Muscle layer of colon (tissue), 2 donors: Measurements from ENCODE around the gene C17orf107.
"Not testable (repeated sequence)": the region's sequence is repeated elsewhere in the genome, so short reads cannot be mapped to it uniquely, and the experiment has no call there.

Experiments used
- H3K27ac ChIP-seq: one replicate; pipeline ENCODE4 v1.7.0; 2013; ENCODE audit warnings: low read depth, mild to moderate bottlenecking, low read length, moderate library complexity
- H3K27me3 ChIP-seq, 2 donors: one replicate each; pipeline ENCODE4 v1.7.0; 2013; ENCODE audit warnings: low read length in 2 of 2, mild to moderate bottlenecking in 2 of 2; ENCODE audit not compliant: insufficient read depth in 2 of 2, control insufficient read depth in 1 of 2
- H3K36me3 ChIP-seq: one replicate; pipeline ENCODE4 v1.7.0; 2013; ENCODE audit warnings: mild to moderate bottlenecking, low read length; ENCODE audit not compliant: insufficient read depth
- H3K4me1 ChIP-seq: one replicate; pipeline ENCODE4 v1.7.0; 2013; ENCODE audit warnings: mild to moderate bottlenecking, low read length; ENCODE audit not compliant: insufficient read depth
- H3K4me3 ChIP-seq, 2 donors: one replicate each; pipeline ENCODE4 v1.7.0; 2013; ENCODE audit warnings: low read length in 2 of 2, low read depth in 1 of 2, mild to moderate bottlenecking in 1 of 2, moderate library complexity in 1 of 2
- H3K9ac ChIP-seq: one replicate; pipeline ENCODE4 v1.7.0; 2013; ENCODE audit warnings: low read length
- H3K9me3 ChIP-seq: one replicate; pipeline ENCODE4 v1.7.0; 2013; ENCODE audit warnings: mild to moderate bottlenecking, low read length
- donor health status: abdominal sarcoma.
- donor health status: Adenocarcinoma of cecum.

C17orf107 gene

GRCh38 chr17:4926577-4927335, 27.4 kb downstream of the C17orf107 start:
- H3K36me3 ChIP-seq, H3K4me3 ChIP-seq, H3K9me3 ChIP-seq, H3K27ac ChIP-seq, H3K4me1 ChIP-seq, H3K9ac ChIP-seq, H3K27me3 ChIP-seq: not testable (repeated sequence)

GRCh38 chr17:4928881-4929280, 29.5 kb downstream of the C17orf107 start:
- peaks cover under 1% of the 10 kb centered on the region for H3K4me1 ChIP-seq
- no peaks in the 10 kb centered on the region for H3K36me3 ChIP-seq
- H3K27ac ChIP-seq: no peak overlapping the region
- no peaks in the 10 kb centered on the region for H3K9me3 ChIP-seq
- no peak overlapping the region for H3K9ac ChIP-seq
- no peaks in the 10 kb centered on the region for H3K27me3 ChIP-seq
- no peak overlapping the region for H3K4me3 ChIP-seq

GRCh38 chr17:4931963-4932362, 32.6 kb downstream of the C17orf107 start, which contains the start of gene GP1BA:
Gene GP1BA, plus strand, starts transcription at chr17:4932277. Its CDS starts 328 bp downstream, at chr17:4932605.
- H3K4me1 ChIP-seq: peaks cover 9% of the 10 kb centered on the region
- no peak within 1 kb of the TSS for H3K27ac ChIP-seq
- no peaks in the 10 kb centered on the region for H3K27me3 ChIP-seq
- H3K4me3 ChIP-seq: no peak within 1 kb of the TSS
- H3K9ac ChIP-seq: no peak within 1 kb of the TSS
- H3K9me3 ChIP-seq: no peaks in the 10 kb centered on the region
- peaks cover 12% of the 10 kb centered on the region for H3K36me3 ChIP-seq

GRCh38 chr17:4932756-4933155, 33.4 kb downstream of the C17orf107 start:
- H3K4me3 ChIP-seq: no peak overlapping the region
- peaks cover 9% of the 10 kb centered on the region for H3K4me1 ChIP-seq
- no peaks in the 10 kb centered on the region for H3K27me3 ChIP-seq
- H3K9me3 ChIP-seq: no peaks in the 10 kb centered on the region
- no peak overlapping the region for H3K27ac ChIP-seq
- peaks cover 18% of the 10 kb centered on the region for H3K36me3 ChIP-seq
- no peak overlapping the region for H3K9ac ChIP-seq

GRCh38 chr17:4933646-4934045, 34.3 kb downstream of the C17orf107 start:
- Histone ChIP-seq H3K9ac (no peak overlapping the region), H3K27ac (no peak overlapping the region)

GRCh38 chr17:4934173-4934979, 35.0 kb downstream of the C17orf107 start:
- Histone ChIP-seq H3K36me3 (peaks cover 30% of the 10 kb centered on the region), H3K9me3 (no peaks in the 10 kb centered on the region), H3K4me3 (peak overlapping the region in 1 of 2 donors; percentile 43), H3K9ac (no peak overlapping the region), H3K27ac (no peak overlapping the region), H3K4me1 (peaks cover 24% of the 10 kb centered on the region), H3K27me3 (no peaks in the 10 kb centered on the region)

More at GRCh38 chr17:4933646-4934045, 34.3 kb downstream of the C17orf107 start:
- no peaks in the 10 kb centered on the region for H3K9me3 ChIP-seq
- H3K4me1 ChIP-seq: peaks cover 18% of the 10 kb centered on the region
- H3K27me3 ChIP-seq: no peaks in the 10 kb centered on the region
- H3K36me3 ChIP-seq: peaks cover 27% of the 10 kb centered on the region
- peak overlapping the region in 1 of 2 donors; percentile 43 for H3K4me3 ChIP-seq

GRCh38 chr17:4935650-4936049, 36.3 kb downstream of the C17orf107 start:
- no peaks in the 10 kb centered on the region for H3K9me3 ChIP-seq
- H3K36me3 ChIP-seq: peaks cover 30% of the 10 kb centered on the region
- H3K9ac ChIP-seq: no peak overlapping the region
- H3K27me3 ChIP-seq: no peaks in the 10 kb centered on the region
- no peak overlapping the region for H3K27ac ChIP-seq
- H3K4me3 ChIP-seq: no peak overlapping the region
- peaks cover 24% of the 10 kb centered on the region for H3K4me1 ChIP-seq

- H3K36me3 ChIP-seq: peaks cover 30% of the 10 kb centered on the region
- H3K27ac ChIP-seq: no peak overlapping the region
- H3K9me3 ChIP-seq: no peaks in the 10 kb centered on the region
- no peak overlapping the region for H3K4me3 ChIP-seq
- no peak overlapping the region for H3K9ac ChIP-seq
- H3K4me1 ChIP-seq: peaks cover 30% of the 10 kb centered on the region
- no peaks in the 10 kb centered on the region for H3K27me3 ChIP-seq
Measured at GRCh38 chr17:4936436-4936835, 37.1 kb downstream of the C17orf107 start.

GRCh38 chr17:4937553-4937952, 38.2 kb downstream of the C17orf107 start:
- Histone ChIP-seq H3K27me3 (no peaks in the 10 kb centered on the region), H3K4me3 (no peak overlapping the region), H3K9ac (no peak overlapping the region), H3K4me1 (peaks cover 41% of the 10 kb centered on the region), H3K36me3 (peaks cover 35% of the 10 kb centered on the region), H3K9me3 (no peaks in the 10 kb centered on the region), H3K27ac (no peak overlapping the region)

- Histone ChIP-seq H3K9ac (peak overlapping the region; percentile 94), H3K9me3 (no peaks in the 10 kb centered on the region), H3K36me3 (peaks cover 41% of the 10 kb centered on the region), H3K27me3 (no peaks in the 10 kb centered on the region), H3K27ac (no peak overlapping the region), H3K4me3 (peak overlapping the region in 1 of 2 donors; percentile 97), H3K4me1 (peaks cover 42% of the 10 kb centered on the region)
Measured at GRCh38 chr17:4938069-4938491, 38.7 kb downstream of the C17orf107 start.

- peak overlapping the region; percentile 97 for H3K27ac ChIP-seq
Measured at GRCh38 chr17:4938688-4939545, 39.6 kb downstream of the C17orf107 start.

More at GRCh38 chr17:4938688-4939545, 39.6 kb downstream of the C17orf107 start:
- H3K27me3 ChIP-seq: no peaks in the 10 kb centered on the region
- no peaks in the 10 kb centered on the region for H3K9me3 ChIP-seq
- H3K4me1 ChIP-seq: peaks cover 49% of the 10 kb centered on the region
- peak overlapping the region; percentile 94 for H3K9ac ChIP-seq
- peaks cover 49% of the 10 kb centered on the region for H3K36me3 ChIP-seq
- peak overlapping the region; percentile 92 to 97 for H3K4me3 ChIP-seq
